A549 (cell line): Measurements from ENCODE around the gene MPDU1. TPM values are rescaled to one million over a fixed set of nuclear protein-coding genes. Genes with fewer than 3 reads are reported as not detected.

Experiments used
- ATAC-seq, 2 experiments: fragments of 200-7000 bp in 1 of 2; fragments of >200 bp in 1 of 2; cut with Nextera tagmentation in 1 of 2; cut with Tn5 transposase in 1 of 2; 3 replicates each; pipeline versions ENCODE4 v1.8.0 to v1.9.1; 2018 to 2020; ENCODE audit warnings: mild to moderate bottlenecking in 1 of 2, moderate library complexity in 1 of 2
- CTCF ChIA-PET: fragments of 300-600 bp; sonication (Branson Sonifier 250); formaldehyde crosslinking; extraction: SDS; loops from one replicate; lab custom pipeline; 2021; ENCODE audit warnings: antibody characterized with exemption, inconsistent platforms; lab: Yijun Ruan, JAX
- POLR2A ChIA-PET: fragments of 350-600 bp; formaldehyde crosslinking; extraction: SDS; loops from one replicate; lab custom pipeline; 2021; ENCODE audit warnings: antibody characterized with exemption, inconsistent platforms; lab: Yijun Ruan, JAX
- DNase-seq, 2 experiments: peaks; one replicate each; pipeline versions ENCODE4 v3.0.0 to v3.0.0-alpha.2; 2011 to 2016; ENCODE audit warnings: low read depth in 1 of 2, low spot score in 1 of 2
- FAIRE-seq: peaks from 2 replicates; lab custom pipeline; 2011; peaks lifted over from hg19 to GRCh38; lab: Jason Lieb, UNC
- H3K27ac ChIP-seq, 2 experiments: fragments of >200 bp; sonication (Bioruptor Twin); formaldehyde crosslinking; 3 replicates each; pipeline ENCODE4 v1.5.1; 2016 to 2017
- H3K4me1 ChIP-seq: fragments of >200 bp; sonication (Bioruptor Twin); formaldehyde crosslinking; 3 replicates; pipeline ENCODE4 v1.6.1; 2016
- H3K4me2 ChIP-seq: fragments of >200 bp; sonication (Bioruptor Twin); formaldehyde crosslinking; 3 replicates; pipeline ENCODE4 v1.6.1; 2016
- H3K4me3 ChIP-seq: fragments of >200 bp; sonication (Bioruptor Twin); formaldehyde crosslinking; 3 replicates; pipeline ENCODE4 v1.5.1; 2016
- H3K9me3 ChIP-seq: fragments of >200 bp; sonication (Bioruptor Twin); formaldehyde crosslinking; 3 replicates; pipeline ENCODE4 v1.6.1; 2016
- BHLHE40 ChIP-seq: IDR thresholded peaks from 2 replicates; pipeline ENCODE4 v1.6.1; 2012; ENCODE audit warnings: low read depth, low read length, inconsistent platforms
- CBX2 ChIP-seq: fragments of 200-600 bp; sonication (generic); IDR thresholded peaks from 2 replicates; pipeline ENCODE4 v1.6.1; 2016; ENCODE audit warnings: low read depth, mild to moderate bottlenecking, borderline replicate concordance
- CBX8 ChIP-seq: fragments of 200-600 bp; sonication (generic); IDR thresholded peaks from 2 replicates; pipeline ENCODE4 v1.6.1; 2016
- CHD2 ChIP-seq: fragments of 150-350 bp; IDR thresholded peaks from 2 replicates; pipeline ENCODE4 v1.6.1; 2014; ENCODE audit warnings: low read length; ENCODE audit not compliant: partially characterized antibody
- CHD4 ChIP-seq: fragments of 200-600 bp; sonication (generic); IDR thresholded peaks from 2 replicates; pipeline ENCODE4 v1.6.1; 2016; ENCODE audit warnings: antibody characterized with exemption, mild to moderate bottlenecking, borderline replicate concordance
- EHF ChIP-seq: fragments of 250-450 bp; sonication (Bioruptor Pico); IDR thresholded peaks from 2 replicates; pipeline ENCODE4 v1.5.0; 2020; ENCODE audit warnings: mild to moderate bottlenecking
- EP300 ChIP-seq, 2 experiments: fragments of >200 bp; sonication (Bioruptor Twin); formaldehyde crosslinking; IDR thresholded peaks; 2 replicates in 1 of 2; 3 replicates in 1 of 2; pipeline ENCODE4 v1.6.1; 2016 to 2017
- FOSB ChIP-seq: fragments of 250-450 bp; sonication (Bioruptor Pico); IDR thresholded peaks from 2 replicates; pipeline ENCODE4 v1.5.0; 2020; ENCODE audit warnings: mild to moderate bottlenecking, moderate library complexity
- FOSL2 ChIP-seq, 2 experiments: fragments of 450-650 bp in 1 of 2; fragments of >200 bp in 1 of 2; sonication (Bioruptor Twin) in 1 of 2; formaldehyde crosslinking; IDR thresholded peaks; 2 replicates each; pipeline versions ENCODE4 v1.5.0 to v1.6.1; 2016 to 2020; ENCODE audit warnings: mild to moderate bottlenecking in 1 of 2, moderate library complexity in 1 of 2
- FOXS1 ChIP-seq: fragments of 250-450 bp; sonication (Bioruptor Pico); IDR thresholded peaks from 2 replicates; pipeline ENCODE4 v1.5.0; 2020; ENCODE audit warnings: mild to moderate bottlenecking, moderate library complexity
- GATA3 ChIP-seq: IDR thresholded peaks from 2 replicates; pipeline ENCODE4 v1.6.1; 2012; ENCODE audit warnings: borderline replicate concordance
- HEYL ChIP-seq: fragments of 250-450 bp; sonication (Bioruptor Pico); IDR thresholded peaks from 2 replicates; pipeline ENCODE4 v1.8.0; 2021; ENCODE audit warnings: mild to moderate bottlenecking, moderate library complexity
- HOXA7 ChIP-seq: fragments of 250-450 bp; sonication (Bioruptor Pico); IDR thresholded peaks from 2 replicates; pipeline ENCODE4 v1.5.0; 2020; ENCODE audit warnings: mild to moderate bottlenecking, moderate library complexity
- HOXB5 ChIP-seq: fragments of 250-450 bp; sonication (Bioruptor Pico); IDR thresholded peaks from 2 replicates; pipeline ENCODE4 v1.5.0; 2020; ENCODE audit warnings: mild to moderate bottlenecking, moderate library complexity
- JUN ChIP-seq, 2 experiments: fragments of >200 bp; sonication (Bioruptor Twin); formaldehyde crosslinking; IDR thresholded peaks; 2 replicates in 1 of 2; 3 replicates in 1 of 2; pipeline ENCODE4 v1.6.1; 2016 to 2017
- NFE2L2 ChIP-seq: fragments of 150-350 bp; conservative IDR thresholded peaks from 2 replicates; pipeline ENCODE4 v1.6.1; 2014; ENCODE audit warnings: low read length
- NPAS2 ChIP-seq: fragments of 250-450 bp; sonication (Bioruptor Pico); IDR thresholded peaks from 2 replicates; pipeline ENCODE4 v1.8.0; 2022; ENCODE audit warnings: mild to moderate bottlenecking, moderate library complexity, borderline replicate concordance
- NR3C1 ChIP-seq: fragments of >200 bp; sonication (Bioruptor Twin); formaldehyde crosslinking; IDR thresholded peaks from 3 replicates; pipeline ENCODE4 v1.6.1; 2017
- RARB ChIP-seq: fragments of 250-450 bp; sonication (Bioruptor Pico); IDR thresholded peaks from 2 replicates; pipeline ENCODE4 v1.8.0; 2021; ENCODE audit warnings: mild to moderate bottlenecking, moderate library complexity
- RNF2 ChIP-seq: fragments of 200-600 bp; sonication (generic); IDR thresholded peaks from 2 replicates; pipeline ENCODE4 v1.6.1; 2016; ENCODE audit warnings: low read depth, mild to moderate bottlenecking, antibody characterized with exemption, moderate library complexity, borderline replicate concordance
- SMC3 ChIP-seq: fragments of >200 bp; sonication (Bioruptor Twin); formaldehyde crosslinking; IDR thresholded peaks from 3 replicates; pipeline ENCODE4 v1.6.1; 2018; ENCODE audit warnings: inconsistent platforms
- SREBF2 ChIP-seq: fragments of 450-650 bp; IDR thresholded peaks from 2 replicates; pipeline ENCODE4 v1.6.1; 2014; ENCODE audit warnings: mild to moderate bottlenecking, moderate library complexity
- ZSCAN20 ChIP-seq: fragments of 250-450 bp; sonication (Bioruptor Pico); IDR thresholded peaks from 2 replicates; pipeline ENCODE4 v1.8.0; 2022; ENCODE audit warnings: mild to moderate bottlenecking, moderate library complexity
- WGBS: methylation state at CpG from one replicate; pipeline ENCODE4 v1.1.6; 2017; ENCODE audit errors: missing lambda C conversion rate; 5-methylcytosine and 5-hydroxymethylcytosine counted together
- polyA plus RNA-seq, 4 experiments: library from polyadenylated mRNA; depleted of rRNA in 3 of 4; stranded (reverse); fragments of >200 nt; fragmentation: RNase III in 1 of 4; extraction: RNeasy Plus Mini Kit Qiagen cat#74134 plus additional on column Dnase treatment in 1 of 4; gene quantifications; 2 replicates in 3 of 4; 3 replicates in 1 of 4; pipeline ENCODE4 v1.2.3, GENCODE V29; 2011 to 2017
- TF ChIP-seq, protein P1 (sequence below): fragments of 250-450 bp; sonication (Bioruptor Pico); IDR thresholded peaks from 2 replicates; pipeline ENCODE4 v1.5.0; 2020; ENCODE audit warnings: low read depth, mild to moderate bottlenecking, moderate library complexity
- TF ChIP-seq, protein P2 (sequence below): fragments of 150-350 bp; IDR thresholded peaks from 2 replicates; pipeline ENCODE4 v1.6.1; 2014; ENCODE audit warnings: low read depth, mild to moderate bottlenecking, low read length
- TF ChIP-seq, protein P3 (sequence below): IDR thresholded peaks from 2 replicates; pipeline ENCODE4 v1.6.1; 2012; ENCODE audit warnings: low read depth, borderline replicate concordance
- TF ChIP-seq, protein P4 (sequence below): fragments of 450-650 bp; IDR thresholded peaks from 2 replicates; pipeline ENCODE4 v1.6.1; 2014; ENCODE audit warnings: antibody characterized with exemption
- TF ChIP-seq, protein P5 (sequence below): fragments of >200 bp; sonication (Bioruptor Twin); formaldehyde crosslinking; IDR thresholded peaks from 3 replicates; pipeline ENCODE4 v1.5.1; 2016
- TF ChIP-seq, protein P6 (sequence below): fragments of >200 bp; sonication (Bioruptor Twin); formaldehyde crosslinking; IDR thresholded peaks from 2 replicates; pipeline ENCODE4 v1.6.1; 2016
- TF ChIP-seq, protein P7 (sequence below): fragments of >200 bp; sonication (Bioruptor Twin); formaldehyde crosslinking; IDR thresholded peaks from 3 replicates; pipeline ENCODE4 v1.6.1; 2016
- TF ChIP-seq, protein P8 (sequence below): IDR thresholded peaks from 2 replicates; pipeline ENCODE4 v1.6.1; 2012

MPDU1 gene
- polyA plus RNA-seq, 2 of the 4 experiments (the other 2 are of a cell fraction): 134 to 148 TPM

DNA sequence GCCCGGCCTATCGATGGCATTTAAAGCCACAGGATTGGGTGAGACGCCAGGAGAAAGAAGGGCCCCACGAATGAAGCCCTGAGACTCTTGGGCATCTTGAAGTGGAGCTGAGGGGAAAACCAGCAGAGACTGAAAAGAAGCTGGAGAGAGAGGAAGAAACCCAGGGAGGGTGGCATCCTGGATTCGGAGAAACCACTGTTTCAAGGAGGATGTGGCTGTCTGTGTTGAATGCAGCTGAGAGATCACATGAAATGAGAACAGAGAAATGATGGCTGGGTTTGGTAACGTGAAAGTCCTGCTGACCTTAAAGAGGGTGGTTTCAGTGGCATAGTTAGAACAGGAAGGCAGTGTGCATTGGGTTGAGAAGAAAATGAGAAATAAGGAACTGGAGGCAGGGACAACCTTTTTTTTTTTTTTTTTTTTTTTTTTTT lies 31.0 kb upstream of the MPDU1 start:
- POLR2A ChIA-PET: no interaction called here
- TF ChIP-seq, protein P1, sequence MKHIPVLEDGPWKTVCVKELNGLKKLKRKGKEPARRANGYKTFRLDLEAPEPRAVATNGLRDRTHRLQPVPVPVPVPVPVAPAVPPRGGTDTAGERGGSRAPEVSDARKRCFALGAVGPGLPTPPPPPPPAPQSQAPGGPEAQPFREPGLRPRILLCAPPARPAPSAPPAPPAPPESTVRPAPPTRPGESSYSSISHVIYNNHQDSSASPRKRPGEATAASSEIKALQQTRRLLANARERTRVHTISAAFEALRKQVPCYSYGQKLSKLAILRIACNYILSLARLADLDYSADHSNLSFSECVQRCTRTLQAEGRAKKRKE (CRISPR knock-in tag): no peak
- TF ChIP-seq, protein P2, sequence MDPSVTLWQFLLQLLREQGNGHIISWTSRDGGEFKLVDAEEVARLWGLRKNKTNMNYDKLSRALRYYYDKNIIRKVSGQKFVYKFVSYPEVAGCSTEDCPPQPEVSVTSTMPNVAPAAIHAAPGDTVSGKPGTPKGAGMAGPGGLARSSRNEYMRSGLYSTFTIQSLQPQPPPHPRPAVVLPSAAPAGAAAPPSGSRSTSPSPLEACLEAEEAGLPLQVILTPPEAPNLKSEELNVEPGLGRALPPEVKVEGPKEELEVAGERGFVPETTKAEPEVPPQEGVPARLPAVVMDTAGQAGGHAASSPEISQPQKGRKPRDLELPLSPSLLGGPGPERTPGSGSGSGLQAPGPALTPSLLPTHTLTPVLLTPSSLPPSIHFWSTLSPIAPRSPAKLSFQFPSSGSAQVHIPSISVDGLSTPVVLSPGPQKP: no peak
- TF ChIP-seq, protein P3, sequence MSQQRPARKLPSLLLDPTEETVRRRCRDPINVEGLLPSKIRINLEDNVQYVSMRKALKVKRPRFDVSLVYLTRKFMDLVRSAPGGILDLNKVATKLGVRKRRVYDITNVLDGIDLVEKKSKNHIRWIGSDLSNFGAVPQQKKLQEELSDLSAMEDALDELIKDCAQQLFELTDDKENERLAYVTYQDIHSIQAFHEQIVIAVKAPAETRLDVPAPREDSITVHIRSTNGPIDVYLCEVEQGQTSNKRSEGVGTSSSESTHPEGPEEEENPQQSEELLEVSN: no peak
- TF ChIP-seq HOXB5 (CRISPR knock-in tag) (no peak), CHD2 (no peak), EHF (CRISPR knock-in tag) (no peak), SREBF2 (no peak), SMC3 (no peak), NPAS2 (CRISPR knock-in tag) (no peak), GATA3 (no peak), FOSB (CRISPR knock-in tag) (no peak), RARB (CRISPR knock-in tag) (no peak), CHD4 (no peak), HOXA7 (no peak), NR3C1 (no peak), CBX2 (no peak)
- TF ChIP-seq, protein P4, sequence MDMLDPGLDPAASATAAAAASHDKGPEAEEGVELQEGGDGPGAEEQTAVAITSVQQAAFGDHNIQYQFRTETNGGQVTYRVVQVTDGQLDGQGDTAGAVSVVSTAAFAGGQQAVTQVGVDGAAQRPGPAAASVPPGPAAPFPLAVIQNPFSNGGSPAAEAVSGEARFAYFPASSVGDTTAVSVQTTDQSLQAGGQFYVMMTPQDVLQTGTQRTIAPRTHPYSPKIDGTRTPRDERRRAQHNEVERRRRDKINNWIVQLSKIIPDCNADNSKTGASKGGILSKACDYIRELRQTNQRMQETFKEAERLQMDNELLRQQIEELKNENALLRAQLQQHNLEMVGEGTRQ: no peak
- TF ChIP-seq, protein P5, sequence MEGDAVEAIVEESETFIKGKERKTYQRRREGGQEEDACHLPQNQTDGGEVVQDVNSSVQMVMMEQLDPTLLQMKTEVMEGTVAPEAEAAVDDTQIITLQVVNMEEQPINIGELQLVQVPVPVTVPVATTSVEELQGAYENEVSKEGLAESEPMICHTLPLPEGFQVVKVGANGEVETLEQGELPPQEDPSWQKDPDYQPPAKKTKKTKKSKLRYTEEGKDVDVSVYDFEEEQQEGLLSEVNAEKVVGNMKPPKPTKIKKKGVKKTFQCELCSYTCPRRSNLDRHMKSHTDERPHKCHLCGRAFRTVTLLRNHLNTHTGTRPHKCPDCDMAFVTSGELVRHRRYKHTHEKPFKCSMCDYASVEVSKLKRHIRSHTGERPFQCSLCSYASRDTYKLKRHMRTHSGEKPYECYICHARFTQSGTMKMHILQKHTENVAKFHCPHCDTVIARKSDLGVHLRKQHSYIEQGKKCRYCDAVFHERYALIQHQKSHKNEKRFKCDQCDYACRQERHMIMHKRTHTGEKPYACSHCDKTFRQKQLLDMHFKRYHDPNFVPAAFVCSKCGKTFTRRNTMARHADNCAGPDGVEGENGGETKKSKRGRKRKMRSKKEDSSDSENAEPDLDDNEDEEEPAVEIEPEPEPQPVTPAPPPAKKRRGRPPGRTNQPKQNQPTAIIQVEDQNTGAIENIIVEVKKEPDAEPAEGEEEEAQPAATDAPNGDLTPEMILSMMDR: no peak
- TF ChIP-seq, protein P6, sequence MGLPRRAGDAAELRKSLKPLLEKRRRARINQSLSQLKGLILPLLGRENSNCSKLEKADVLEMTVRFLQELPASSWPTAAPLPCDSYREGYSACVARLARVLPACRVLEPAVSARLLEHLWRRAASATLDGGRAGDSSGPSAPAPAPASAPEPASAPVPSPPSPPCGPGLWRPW: no peak
- Histone ChIP-seq H3K9me3 (no peaks in the 10 kb centered on the region), H3K4me2 (no peak overlapping the region), H3K27ac (no peak overlapping the region), H3K4me3 (no peak overlapping the region), H3K4me1 (peaks cover 18% of the 10 kb centered on the region)
- 89% methylated on average over 6 of the region's 6 CpGs for WGBS
- ATAC-seq (no peak), FAIRE-seq (peak; percentile 7), DNase-seq (no peak)
- CTCF ChIA-PET: interaction anchor here (0.6 to 16.8 kb wide), 5 partner anchors 7 to 127 kb away, joined by 4 to 232 read pairs (median 5); partner anchors contain the start of genes SENP3, SPEM2 and TNFSF13

DNA sequence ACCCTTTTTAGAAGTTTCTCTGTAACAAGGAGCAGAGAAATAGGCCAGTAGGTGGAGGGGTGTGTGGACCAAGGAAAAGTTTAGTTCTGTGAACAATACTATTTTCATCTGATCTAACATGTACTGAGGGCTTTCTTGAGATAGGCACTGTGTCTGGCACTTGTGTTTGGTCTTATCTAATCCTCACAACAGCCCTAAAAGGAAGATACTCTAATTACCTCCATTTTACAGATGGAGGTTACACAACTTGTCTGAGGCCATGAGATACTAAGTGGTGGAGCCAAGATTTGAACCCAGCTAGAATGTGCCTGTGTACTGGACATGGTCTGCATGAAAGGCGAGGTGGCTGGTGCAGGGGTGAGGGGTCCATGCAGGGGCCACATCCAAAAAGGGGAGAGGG lies 30.3 kb upstream of the MPDU1 start:
- no peak overlapping the region for H3K27ac ChIP-seq
- POLR2A ChIA-PET: no interaction called here
- no peak overlapping the region for H3K4me3 ChIP-seq
- no peak for ATAC-seq
- CTCF ChIA-PET: interaction anchor here (0.6 to 16.8 kb wide), 4 partner anchors 6 to 128 kb away, joined by 3 to 232 read pairs (median 98); partner anchors contain the start of genes SENP3, SPEM2 and TNFSF13
- no peak for DNase-seq
- no peak overlapping the region for H3K4me2 ChIP-seq
- WGBS: 88% methylated on average over 1 of the region's 1 CpG
- H3K9me3 ChIP-seq: no peaks in the 10 kb centered on the region
- H3K4me1 ChIP-seq: peaks cover 20% of the 10 kb centered on the region
- FAIRE-seq: no peak
- TF ChIP-seq CHD2 (no peak), NR3C1 (no peak), NFE2L2 (no peak), HEYL (CRISPR knock-in tag) (no peak), RNF2 (no peak), EP300 (IDR thresholded peaks at IDR 0.05) (no peak), CHD4 (no peak), ZSCAN20 (CRISPR knock-in tag) (no peak), BHLHE40 (no peak), CBX8 (no peak), SREBF2 (no peak), FOXS1 (CRISPR knock-in tag) (no peak), FOSL2 (IDR thresholded peaks at IDR 0.05) (no peak), FOSL2 (CRISPR knock-in tag; IDR thresholded peaks at IDR 0.05) (no peak), NPAS2 (CRISPR knock-in tag) (no peak), JUN (IDR thresholded peaks at IDR 0.05) (no peak)
- TF ChIP-seq, protein P7, sequence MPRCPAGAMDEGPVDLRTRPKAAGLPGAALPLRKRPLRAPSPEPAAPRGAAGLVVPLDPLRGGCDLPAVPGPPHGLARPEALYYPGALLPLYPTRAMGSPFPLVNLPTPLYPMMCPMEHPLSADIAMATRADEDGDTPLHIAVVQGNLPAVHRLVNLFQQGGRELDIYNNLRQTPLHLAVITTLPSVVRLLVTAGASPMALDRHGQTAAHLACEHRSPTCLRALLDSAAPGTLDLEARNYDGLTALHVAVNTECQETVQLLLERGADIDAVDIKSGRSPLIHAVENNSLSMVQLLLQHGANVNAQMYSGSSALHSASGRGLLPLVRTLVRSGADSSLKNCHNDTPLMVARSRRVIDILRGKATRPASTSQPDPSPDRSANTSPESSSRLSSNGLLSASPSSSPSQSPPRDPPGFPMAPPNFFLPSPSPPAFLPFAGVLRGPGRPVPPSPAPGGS: no peak
- TF ChIP-seq, protein P8, sequence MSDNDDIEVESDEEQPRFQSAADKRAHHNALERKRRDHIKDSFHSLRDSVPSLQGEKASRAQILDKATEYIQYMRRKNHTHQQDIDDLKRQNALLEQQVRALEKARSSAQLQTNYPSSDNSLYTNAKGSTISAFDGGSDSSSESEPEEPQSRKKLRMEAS: no peak
